Ammon's horn (tissue), 1 donor: ENCODE measurements around the gene MACF1.
"Not testable (repeated sequence)": the region's sequence is repeated elsewhere in the genome, so short reads cannot be mapped to it uniquely, and the experiment has no call there.

Experiments
- DNase-seq: peaks from one replicate; pipeline ENCODE4 v3.0.0-alpha.2; 2016; ENCODE audit warnings: low spot score

Gene MACF1

DNA sequence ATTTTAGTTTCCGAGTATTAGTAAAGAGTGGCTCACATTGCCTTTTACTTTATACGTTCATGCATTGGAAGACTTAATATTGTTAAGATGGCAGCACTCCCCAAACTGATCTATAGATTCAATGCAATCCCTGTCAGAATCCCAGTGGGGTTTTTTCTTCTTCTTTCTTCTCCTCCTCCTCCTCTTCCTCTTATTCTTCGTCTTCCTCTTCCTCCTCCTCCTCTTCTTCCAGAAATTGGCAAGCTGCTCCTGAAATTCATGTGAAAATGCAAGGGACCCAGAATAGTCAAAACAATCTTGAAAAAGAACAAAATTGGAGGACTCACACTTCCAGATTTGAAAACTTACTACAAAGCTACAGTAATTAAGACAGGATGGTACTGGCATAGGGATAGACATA, 23.2 kb upstream of the MACF1 start:
- no peak for DNase-seq

DNA sequence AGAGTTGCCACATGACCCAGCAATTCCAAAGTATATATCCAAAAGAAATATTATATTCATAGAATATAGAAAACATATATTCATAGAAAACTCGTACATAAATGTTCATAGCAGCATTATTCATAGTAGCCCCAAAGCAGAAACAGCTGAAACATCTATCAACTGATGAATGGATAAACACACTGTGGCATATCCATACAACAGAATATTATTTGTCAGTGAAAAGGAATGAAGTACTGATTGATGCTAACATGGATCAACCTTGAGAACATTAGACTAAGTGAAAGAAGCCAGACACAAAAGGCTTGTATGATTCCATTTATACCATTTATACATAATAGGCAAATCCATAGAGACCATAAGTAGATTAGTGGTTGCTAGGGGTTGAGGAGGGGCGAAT, 21.7 kb upstream of the MACF1 start:
- DNase-seq = no peak

DNA sequence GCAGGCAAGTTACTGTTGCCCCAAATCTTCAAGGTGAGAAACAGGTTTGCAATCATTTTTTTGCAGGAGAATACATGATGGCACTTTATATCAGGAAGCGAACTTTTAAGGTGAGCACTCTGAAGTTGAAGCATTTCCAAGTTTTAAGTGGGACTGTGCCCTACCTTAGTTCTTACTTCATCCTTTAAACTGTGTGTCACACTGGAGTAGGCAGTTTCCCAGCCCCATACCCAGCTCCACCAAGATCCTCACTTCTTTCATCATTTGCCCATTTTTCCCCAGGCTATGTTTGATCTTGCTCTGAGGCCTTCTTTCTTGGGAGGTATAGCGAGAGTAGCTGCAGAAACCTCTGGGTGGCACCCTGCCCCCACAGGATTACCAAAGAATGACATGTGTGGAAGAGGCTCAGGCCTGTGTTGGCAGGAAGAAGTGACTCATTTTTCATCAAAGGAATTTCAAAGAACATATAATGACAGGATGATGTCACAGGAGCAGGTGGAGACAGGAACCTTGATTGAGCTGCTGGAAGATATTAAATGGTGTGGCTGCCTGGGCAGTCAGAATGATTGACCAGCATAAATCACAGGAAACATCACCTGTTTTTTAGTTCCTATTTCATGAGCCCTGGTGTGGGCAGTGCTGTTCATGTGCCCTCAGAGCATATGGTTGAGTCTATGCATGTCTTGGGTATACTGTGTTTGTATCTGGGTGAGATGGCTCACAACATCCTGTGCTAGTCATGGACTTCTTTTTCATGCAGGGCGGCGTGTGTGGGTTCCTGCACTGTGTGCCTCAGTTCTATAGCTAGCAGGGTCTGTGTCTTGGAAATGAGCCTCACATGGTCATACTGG, 20.8 kb upstream of the MACF1 start:
- peak; percentile 35 for DNase-seq

DNA sequence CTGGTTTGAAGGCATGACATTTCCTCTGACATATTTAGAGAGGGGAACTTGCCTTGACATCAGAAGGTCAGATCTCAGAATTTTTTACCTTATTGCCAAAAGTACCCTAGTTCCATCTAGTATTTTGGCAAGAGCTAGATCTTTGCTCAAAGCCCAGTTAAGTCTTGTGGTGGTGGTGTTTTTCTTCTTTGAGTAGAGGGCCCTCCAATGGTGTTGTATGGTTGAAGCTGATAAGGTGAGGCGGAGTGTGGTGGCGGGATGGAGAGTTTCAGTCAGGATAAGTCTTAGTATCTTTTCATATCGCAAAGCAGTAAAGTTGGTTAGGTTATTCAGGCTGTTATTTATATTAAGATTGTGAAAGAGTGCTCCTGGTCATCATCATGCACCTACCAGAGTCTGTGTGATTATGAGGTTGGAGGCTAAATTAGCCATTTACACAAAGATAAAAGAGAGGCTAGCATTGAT, 20.1 kb upstream of the MACF1 start:
- DNase-seq = no peak

DNA sequence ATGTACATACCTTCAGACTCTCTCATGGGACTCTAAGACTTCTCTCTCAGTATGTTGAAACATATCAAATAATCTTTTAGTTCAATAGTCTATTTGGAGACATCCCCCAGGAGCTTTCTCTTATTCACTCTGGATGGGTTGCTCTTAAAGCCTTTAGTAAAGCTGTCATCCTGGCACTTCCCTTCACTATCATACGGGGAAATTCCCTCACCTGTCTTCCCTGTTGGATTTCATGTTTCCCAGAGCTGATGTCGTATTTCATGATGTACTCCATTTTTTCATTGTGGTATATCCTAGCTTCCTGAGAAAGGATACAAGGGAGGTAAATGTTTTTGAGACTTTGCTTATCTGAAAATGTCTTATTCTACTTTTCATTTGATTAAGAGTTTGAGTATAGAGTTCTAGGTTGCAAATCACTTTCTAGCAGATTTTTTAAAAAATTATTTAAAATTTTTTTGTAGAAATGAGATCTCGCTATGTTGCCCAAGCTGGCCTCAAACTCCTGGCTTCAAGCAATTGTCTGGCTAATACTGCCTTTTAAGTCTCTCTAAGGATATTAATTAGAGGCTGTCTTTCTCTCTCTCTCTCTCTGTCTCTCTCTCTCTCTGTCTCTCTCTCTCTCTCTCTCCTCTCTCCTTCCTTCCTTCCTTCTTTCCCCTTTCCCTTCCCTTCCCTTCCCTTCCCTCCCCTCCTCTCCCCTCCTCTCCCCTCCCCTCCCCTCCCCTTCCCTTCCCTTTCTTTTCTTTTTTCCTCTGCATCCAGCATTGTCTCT, 17.0 kb upstream of the MACF1 start:
- DNase-seq = no peak

DNA sequence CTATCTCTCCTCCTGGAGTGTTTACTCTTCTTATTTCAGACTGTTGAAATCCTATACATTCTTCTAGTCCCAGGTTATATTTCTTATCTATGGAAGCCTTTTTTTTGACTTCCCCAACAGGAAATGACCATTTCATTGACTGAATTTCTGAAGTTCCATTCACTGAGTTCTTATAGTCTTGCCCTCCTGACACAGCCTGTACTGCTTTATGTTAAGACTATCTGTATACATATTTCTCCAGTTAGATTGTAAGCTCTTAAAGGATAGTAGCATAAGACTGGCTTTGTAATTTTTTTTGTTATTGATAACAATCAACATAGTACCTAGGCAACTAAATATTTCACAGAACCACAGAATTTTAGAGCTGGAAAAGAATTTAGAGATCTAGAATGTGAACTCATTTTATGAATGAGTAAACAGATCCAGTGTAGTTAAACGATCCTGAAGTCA, 14.9 kb upstream of the MACF1 start:
- DNase-seq = no peak

DNA sequence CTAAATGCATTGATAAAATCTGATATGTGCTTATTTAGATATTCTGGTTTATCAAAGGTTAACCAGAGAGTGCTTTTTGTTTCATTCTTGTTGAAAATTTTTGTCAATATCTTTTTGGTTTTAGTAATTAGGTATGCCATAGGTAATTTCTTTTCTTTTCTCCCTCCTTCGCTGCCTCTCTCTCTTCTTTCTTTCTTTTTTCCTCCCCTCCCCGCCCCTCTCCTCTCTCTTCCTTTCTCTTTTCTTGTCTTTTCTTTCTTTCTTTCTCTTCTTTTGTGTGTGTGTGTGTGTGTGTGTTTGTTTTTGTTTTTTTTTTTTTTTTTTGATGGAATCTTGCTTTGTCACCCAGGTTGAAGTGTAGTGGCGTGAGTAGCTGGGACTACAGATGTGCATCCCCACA, 14.4 kb upstream of the MACF1 start:
- no peak for DNase-seq

DNA sequence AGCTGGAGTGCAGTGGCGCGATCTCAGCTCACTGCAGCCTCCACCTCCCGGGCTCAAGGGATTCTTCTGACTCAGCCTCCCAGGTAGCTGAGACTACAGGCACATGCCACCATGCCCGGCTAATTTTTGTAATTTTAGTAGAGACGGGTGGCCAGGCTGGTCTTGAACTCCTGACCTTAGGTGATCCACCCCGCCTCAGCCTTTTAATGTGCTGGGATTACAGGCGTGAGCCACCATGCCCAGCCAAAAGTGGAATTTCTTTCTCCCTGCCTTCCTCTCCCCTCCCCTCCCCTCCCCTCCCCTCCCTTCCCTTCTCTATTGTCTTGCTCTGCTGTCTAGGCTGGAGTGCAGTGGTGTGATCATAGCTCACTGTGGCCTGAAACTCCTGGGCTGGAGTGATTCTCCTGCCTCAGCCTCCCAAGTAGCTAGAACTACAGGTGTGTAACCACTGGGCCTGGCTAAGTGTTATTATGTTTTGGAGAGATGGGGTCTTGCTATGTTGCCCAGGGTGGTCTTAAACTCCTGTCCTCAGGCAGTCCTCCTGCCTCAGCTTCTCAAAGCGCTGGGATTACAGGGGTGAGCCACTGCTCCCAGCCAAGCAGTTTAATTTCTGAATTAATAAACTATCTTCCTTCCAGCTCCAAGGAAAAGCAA, 10.0 kb upstream of the MACF1 start:
- no peak for DNase-seq

DNA sequence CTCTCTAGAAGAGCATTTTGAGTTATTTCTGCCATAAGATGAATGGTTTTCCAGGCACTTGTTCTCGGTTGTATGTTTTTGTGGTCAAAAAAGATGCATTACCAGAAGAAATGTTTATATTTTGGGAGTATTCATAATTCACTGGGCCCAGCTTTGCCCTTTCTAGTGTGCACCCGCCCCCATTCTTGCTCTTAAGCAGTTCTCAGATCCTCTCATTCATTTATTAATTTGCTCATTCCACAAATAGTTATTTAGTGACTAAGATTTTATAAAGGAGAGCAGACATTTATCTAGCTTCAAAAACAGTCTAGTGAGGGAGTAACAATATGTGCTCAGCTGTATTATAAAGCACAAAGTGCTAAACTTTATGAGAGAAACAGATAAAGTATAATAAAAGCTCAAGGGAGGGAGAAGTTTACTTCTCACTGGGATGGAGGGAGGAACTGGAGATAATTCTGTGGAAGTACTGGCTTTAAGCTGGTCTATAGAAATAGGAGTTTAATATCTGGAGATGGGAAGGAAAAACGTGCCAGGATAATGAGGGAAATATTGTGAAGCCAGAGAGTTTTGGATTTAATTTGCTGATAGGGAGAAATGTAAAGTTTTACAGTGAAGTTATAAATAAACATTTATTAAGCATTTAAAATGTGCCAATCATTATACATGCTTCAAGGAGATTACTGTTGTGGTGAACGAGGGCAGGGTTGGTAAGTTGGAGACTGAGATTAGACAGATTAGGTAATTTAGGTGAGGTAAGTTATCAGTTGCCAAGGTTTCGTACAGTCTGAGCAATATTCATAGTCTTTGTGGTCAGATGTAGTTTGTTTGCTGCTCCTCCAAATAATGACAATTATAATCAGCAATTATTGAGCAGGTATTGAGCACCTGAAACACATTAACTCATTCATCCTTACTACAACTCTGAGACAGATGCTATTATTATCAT, 9.1 kb upstream of the MACF1 start:
- DNase-seq = no peak

DNA sequence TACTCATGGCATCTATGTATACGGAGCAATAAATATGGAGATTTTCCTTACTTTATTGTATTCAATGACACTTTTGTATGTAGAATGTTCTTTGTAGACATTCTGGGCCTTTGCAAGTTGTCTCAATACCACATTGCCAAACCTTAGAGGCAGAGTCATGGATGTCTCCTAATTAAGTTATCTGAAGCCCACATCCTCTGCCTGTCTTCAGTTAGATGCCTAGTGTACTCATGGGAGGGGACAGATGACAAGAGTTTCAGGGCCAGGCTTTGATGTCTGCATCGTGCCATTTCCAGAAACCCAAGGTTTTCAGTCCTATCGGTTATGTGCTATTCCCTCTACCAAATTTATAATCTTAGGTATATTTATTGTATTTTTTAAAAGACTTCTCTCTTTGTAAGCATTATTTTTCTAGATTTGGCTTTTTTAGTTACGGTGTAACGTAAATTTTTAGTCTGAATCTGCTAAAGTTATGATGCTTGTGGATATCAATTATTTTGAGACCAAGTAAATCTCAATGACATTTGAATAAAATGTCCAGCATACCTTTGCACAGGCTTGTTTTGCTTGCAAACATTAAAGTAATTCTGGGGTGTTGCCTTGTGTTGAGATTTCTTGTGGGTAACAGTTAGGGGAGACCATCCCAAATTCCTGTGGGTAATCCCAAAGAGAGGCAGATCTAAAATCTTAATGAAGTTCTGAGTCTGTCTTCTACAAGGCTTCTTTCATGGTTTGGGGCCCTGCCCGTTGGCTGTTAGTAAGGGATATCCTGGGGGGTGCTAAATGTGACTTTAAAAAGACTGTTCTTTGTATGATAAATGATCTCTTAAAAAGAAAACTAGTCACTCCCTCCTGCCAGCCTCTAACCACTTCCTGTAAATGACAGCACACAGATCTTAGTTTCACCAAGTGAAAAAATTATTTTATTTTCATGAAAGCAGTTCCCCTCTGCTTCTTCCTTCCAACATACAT, 8.0 kb upstream of the MACF1 start:
- no peak for DNase-seq

DNA sequence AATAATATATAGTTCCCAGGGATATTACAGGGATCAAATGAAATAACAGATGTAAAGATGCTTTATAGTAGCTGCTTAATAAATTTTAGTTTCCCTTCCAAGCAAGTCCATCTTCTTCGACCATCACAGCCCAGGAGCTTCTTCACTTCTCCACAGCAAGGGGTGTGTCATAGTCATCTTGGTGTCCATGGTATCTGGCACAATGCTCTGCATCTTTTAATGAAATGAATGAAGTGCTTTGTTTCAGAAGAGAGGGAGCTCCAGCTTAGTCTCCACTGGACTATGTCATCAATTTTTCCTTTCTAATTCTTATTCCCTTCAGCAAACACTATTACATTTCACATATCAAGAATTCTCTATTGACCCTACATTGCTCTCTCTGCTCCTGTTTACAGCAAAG, 4.9 kb upstream of the MACF1 start:
- peak; percentile 50 for DNase-seq

DNA sequence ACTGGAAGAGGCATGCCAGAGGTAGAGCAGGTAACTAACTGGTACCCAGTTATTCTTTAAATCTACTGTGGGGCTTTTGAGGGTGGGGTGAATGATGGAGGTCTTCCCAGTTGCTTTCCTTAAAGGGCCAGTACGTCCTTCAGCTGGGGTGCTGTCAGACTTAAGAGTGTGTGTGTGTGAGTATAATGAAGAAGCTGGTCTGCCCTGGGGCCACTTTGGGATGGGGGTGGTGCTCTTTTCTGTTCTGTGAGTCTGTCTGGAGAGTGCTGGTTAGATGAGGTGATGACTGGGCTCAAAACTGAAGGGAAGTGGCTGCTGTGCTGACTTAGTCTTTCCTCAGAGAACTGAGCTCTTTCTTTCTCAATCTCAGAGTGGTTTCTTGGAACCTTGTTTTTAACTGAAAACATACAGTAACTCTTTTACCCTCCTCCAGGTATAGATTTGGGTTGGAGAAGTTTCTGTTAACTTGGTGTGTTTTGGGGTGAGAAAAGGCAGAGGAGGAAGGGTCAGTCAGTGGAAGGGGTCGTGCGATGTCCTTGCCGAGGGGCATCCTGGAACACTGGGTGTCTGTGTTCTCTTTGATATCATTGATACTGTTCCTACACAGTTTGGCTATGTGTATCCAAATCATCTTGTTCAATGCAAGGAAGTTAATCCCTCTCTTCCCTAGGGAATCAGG, 746 bp downstream of the MACF1 start:
- DNase-seq = peak; percentile 59

DNA sequence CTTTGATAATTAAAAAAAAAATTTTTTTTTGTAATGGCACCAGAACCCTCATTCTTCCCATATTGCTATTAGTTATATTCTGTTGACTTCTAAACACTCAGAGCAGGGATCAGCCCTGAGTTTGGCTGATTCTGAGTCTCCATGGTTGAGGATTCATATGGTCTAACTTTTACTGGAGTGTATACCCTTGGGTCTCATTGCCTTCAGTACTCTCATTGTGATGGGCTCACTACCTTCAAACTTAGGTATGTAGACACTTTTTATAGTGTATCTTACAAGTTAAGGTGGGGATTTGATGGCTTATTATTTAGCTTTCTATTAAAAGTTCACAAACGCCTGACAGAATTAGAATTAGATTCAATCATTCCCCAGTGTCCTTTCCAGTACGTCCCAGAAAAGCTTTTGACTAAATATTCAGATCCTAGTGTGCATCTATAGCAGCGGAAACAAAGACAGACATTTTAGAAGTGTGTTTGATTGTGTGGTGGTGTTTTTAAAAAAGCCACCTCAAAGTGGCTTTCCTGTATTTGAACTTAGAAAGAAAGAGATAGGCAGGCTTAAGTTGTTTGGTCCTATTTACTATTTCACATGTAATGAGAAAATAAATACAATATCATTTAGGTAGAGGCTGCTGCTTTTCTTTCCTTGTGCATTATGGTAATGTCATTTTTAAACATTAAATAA, 1.4 kb downstream of the MACF1 start:
- no peak for DNase-seq

DNA sequence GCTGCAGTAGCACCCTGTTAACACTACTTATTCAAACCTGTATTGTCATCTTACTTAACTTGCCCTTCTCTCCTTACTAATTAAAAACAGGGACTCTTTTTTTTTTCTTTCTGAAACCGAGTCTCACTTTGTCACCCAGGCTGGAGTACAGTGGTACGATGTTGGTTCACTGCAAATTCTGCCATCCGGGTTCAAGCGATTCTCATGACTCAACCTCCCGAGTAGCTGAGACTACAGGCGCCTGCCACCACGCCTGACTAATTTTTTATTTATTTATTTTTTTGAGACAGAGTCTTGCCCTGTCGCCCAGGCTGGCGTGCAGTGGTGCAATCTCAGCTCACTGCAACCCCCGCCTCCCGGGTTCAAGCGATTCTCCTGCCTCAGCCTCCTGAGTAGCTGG, 3.9 kb downstream of the MACF1 start:
- DNase-seq = not testable (repeated sequence)

DNA sequence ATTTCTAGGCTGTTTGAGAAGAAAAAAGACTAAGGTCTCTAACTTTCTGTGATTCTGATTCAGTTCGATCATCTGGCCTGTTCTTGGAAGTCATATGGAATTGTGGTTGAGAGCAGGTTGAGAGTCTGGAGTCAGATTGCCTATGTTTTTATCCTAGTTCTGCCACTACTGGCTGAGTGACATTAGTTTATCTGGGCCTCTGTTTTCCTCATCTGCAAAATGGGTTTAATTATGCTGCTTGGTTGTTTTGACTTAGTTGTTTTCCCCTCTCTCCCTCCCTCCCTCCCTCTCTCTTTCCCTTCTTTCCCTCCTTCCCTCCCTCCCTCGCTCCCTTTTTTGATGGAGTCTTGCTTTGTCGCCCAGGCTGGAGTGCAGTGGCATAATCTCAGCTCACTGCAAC, 6.2 kb downstream of the MACF1 start:
- DNase-seq = no peak

DNA sequence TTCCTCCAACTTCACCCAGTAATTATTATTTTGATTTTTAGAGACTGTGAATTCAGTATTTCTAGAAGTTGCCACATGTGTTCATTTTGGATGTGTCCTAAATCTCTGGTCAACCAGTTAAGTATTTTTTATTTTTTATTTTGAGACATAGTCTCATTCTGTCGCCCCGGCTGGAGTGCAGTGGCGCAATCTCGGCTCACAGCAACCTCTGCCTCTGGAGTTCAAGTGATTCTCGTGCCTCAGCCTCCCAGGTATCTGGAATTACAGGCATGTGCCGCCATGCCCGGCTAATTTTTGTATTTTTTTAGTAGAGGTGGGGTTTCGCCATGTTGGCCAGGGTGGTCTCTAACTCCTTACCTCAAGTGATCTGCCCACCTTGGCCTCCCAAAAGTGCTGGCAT, 8.0 kb downstream of the MACF1 start:
- no peak for DNase-seq

DNA sequence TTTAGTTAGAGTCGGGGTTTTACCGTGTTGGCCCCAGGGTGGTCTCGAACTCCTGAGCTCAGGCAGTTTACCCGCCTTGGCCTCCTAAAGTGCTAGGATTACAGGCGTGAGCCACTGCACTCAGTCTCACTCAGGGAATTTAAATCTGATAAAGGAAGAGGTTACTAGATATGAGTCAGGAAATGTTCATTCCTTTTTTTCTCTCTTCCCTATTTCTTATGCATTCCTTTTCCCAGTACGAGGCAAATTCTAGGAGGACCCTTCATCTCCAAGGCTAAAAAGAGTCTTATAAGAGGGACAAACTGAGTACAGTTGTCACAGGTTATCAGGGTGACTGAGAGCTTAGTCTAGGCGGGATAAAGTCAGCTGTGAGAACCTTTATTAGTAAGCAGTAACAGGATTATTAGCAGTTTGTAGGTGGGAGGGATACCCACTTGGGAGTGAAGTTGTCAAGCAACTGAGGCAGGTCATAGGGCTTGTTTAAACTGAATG, 9.1 kb downstream of the MACF1 start:
- no peak for DNase-seq

DNA sequence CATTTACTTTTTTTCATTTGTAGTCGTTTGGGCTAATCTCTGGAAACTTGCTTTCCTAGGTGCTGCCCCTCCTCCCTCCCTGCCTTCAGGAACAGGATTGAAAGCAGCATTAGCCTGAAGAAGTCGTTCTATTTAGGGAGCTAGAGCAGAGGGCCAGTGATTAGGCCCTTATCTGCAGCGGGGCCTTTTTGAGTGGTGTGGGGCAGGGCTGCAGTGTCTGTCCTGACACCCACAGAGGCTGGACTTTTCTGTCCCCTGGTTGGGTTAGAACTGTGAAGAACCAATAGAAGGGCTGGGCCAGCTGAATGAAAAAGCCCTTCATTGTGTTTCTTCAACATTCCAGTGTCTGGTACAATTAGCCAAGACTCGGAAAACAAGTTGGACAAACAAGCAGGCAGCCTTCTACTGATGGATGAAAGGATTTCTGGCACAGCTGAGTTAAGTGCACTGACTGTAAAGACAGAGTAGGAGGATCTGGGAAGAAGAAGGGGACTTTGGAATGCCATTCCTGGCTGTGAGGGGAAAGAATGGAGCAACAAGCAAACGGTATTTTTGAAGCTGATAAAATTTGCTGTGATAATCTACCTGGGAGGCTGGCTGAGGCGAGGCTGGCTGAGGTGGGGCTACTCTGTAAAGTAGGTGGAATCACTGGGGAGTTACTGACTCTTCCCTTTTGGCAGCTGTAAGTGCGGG, 9.7 kb downstream of the MACF1 start:
- peak; percentile 87 for DNase-seq

DNA sequence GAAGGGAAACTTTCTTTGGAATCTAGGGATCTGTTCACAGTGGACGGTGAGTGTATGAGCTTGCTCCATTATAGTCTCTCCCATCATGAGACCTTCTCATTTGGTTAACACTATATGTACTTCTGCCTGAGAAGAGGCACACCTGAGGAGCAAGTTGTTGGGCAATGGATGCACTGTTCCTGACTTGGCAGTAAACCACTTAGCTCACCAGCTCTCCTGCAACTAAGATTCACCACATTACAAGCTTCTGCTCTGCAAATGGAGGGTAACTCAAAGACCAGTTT, 10.2 kb downstream of the MACF1 start:
- no peak for DNase-seq
